Neural progenitor cell (in vitro differentiated cells): ENCODE results near the gene NEURL1B. TPM values are rescaled to one million over a fixed set of nuclear protein-coding genes. Genes with fewer than 3 reads are reported as not detected.

ENCODE experiments used
- DNase-seq: peaks from one replicate; pipeline ENCODE4 v3.0.0-alpha.2; 2016; ENCODE audit warnings: low spot score
- H2AFZ ChIP-seq: fragments of 200-600 bp; sonication (generic); replicated peaks from 2 replicates; pipeline ENCODE4 v1.6.1; 2016; ENCODE audit warnings: antibody characterized with exemption
- H3F3A ChIP-seq: fragments of 200-600 bp; sonication (generic); 2 replicates; pipeline ENCODE4 v1.6.1; 2016; ENCODE audit warnings: antibody characterized with exemption, low read depth
- H3K27ac ChIP-seq: fragments of 200-600 bp; sonication (generic); 2 replicates; pipeline ENCODE4 v1.5.1; 2016; ENCODE audit warnings: mild to moderate bottlenecking
- H3K27me3 ChIP-seq: fragments of 200-600 bp; sonication (generic); 2 replicates; pipeline ENCODE4 v1.6.1; 2016; ENCODE audit warnings: mild to moderate bottlenecking, moderate library complexity
- H3K36me3 ChIP-seq: fragments of 200-600 bp; sonication (generic); 2 replicates; pipeline ENCODE4 v1.5.1; 2016
- H3K4me1 ChIP-seq: fragments of 200-600 bp; sonication (generic); 2 replicates; pipeline ENCODE4 v1.6.1; 2016; ENCODE audit warnings: mixed run types
- H3K4me2 ChIP-seq: fragments of 200-600 bp; sonication (generic); 2 replicates; pipeline ENCODE4 v1.6.1; 2016
- H3K4me3 ChIP-seq: fragments of 200-600 bp; sonication (generic); 2 replicates; pipeline ENCODE4 v1.5.1; 2016
- H3K79me2 ChIP-seq: fragments of 200-600 bp; sonication (generic); 2 replicates; pipeline ENCODE4 v1.6.1; 2016; ENCODE audit warnings: low read depth
- H3K9ac ChIP-seq: fragments of 200-600 bp; sonication (generic); 2 replicates; pipeline ENCODE4 v1.6.1; 2016
- H3K9me3 ChIP-seq: fragments of 200-600 bp; sonication (generic); 2 replicates; pipeline ENCODE4 v1.5.1; 2016; ENCODE audit warnings: low read depth
- H4K20me1 ChIP-seq: fragments of 200-600 bp; sonication (generic); 2 replicates; pipeline ENCODE4 v1.6.1; 2016; ENCODE audit warnings: low read depth
- H3K27ac Mint-ChIP-seq: 3 replicates; pipeline ENCODE4 v1.8.0; 2021; ENCODE audit warnings: mixed read lengths
- H3K27me3 Mint-ChIP-seq: 2 replicates; pipeline ENCODE4 v1.8.0; 2022; ENCODE audit warnings: low read depth, mild to moderate bottlenecking, inconsistent platforms, moderate library complexity, mixed read lengths; ENCODE audit not compliant: insufficient read depth
- H3K36me3 Mint-ChIP-seq: 3 replicates; pipeline ENCODE4 v1.8.0; 2021; ENCODE audit warnings: mixed read lengths
- H3K4me1 Mint-ChIP-seq: 3 replicates; pipeline ENCODE4 v1.8.0; 2021; ENCODE audit warnings: mixed read lengths
- H3K4me3 Mint-ChIP-seq: 3 replicates; pipeline ENCODE4 v1.8.0; 2021; ENCODE audit warnings: mild to moderate bottlenecking, moderate library complexity, mixed read lengths
- H3K9me3 Mint-ChIP-seq: 3 replicates; pipeline ENCODE4 v1.8.0; 2020; ENCODE audit warnings: mixed read lengths
- EZH2 ChIP-seq: fragments of 200-600 bp; sonication (generic); IDR thresholded peaks from 2 replicates; pipeline ENCODE4 v1.6.1; 2017; ENCODE audit warnings: antibody characterized with exemption, mild to moderate bottlenecking, moderate library complexity
- EZH2phosphoT487 ChIP-seq: fragments of 200-600 bp; sonication (generic); IDR thresholded peaks from 2 replicates; pipeline ENCODE4 v1.6.1; 2017; ENCODE audit warnings: antibody characterized with exemption
- total RNA-seq: library from RNA; depleted of rRNA; stranded (reverse); fragments of >200 nt; gene quantifications from 2 replicates; pipeline ENCODE4 v1.2.3, GENCODE V29; 2015; ENCODE audit warnings: low replicate concordance
- TF ChIP-seq, protein P1 (sequence below): fragments of 200-600 bp; sonication (generic); IDR thresholded peaks from 2 replicates; pipeline ENCODE4 v1.5.1; 2017; ENCODE audit warnings: antibody characterized with exemption, mild to moderate bottlenecking

NEURL1B gene
- total RNA-seq, 1 donor from 2014 or later, result 12.1 TPM

DNA sequence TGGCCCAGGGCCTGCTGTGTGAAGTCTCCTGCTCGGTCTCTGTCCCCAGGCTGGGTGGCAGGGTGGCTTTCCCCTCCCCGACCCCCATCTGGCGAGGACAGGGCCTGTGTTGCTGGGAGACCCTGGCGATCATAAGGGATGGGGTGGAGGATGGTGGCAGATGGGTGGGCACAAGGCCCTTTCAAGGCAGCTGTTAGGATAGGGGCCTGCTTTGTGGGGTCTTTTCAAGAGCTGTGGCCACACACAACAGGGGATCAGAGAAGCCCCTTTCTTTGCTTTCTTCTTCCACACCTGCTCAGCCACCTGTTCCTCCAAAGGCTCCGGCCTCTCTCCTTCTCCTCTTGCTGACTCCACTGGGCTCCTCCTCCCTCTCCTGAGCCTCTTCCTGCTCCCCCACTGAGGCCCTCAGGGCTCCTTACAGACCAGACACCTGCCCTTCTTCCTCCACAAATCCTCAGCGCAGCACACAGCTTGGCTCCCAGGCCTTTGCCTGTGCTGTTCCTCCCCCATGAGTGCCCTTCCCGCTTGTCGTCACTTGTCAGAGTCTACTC is 15.0 kb upstream of the NEURL1B start:
- Mint-ChIP-seq H3K9me3 (no peaks in the 10 kb centered on the region), H3K27ac (peak overlapping the region; percentile 12), H3K27me3 (peaks cover 8% of the 10 kb centered on the region), H3K4me3 (peak overlapping the region; percentile 34), H3K36me3 (no peaks in the 10 kb centered on the region), H3K4me1 (peaks cover 43% of the 10 kb centered on the region)
- TF ChIP-seq EZH2phosphoT487 (no peak), EZH2 (no peak)
- TF ChIP-seq, protein P1, sequence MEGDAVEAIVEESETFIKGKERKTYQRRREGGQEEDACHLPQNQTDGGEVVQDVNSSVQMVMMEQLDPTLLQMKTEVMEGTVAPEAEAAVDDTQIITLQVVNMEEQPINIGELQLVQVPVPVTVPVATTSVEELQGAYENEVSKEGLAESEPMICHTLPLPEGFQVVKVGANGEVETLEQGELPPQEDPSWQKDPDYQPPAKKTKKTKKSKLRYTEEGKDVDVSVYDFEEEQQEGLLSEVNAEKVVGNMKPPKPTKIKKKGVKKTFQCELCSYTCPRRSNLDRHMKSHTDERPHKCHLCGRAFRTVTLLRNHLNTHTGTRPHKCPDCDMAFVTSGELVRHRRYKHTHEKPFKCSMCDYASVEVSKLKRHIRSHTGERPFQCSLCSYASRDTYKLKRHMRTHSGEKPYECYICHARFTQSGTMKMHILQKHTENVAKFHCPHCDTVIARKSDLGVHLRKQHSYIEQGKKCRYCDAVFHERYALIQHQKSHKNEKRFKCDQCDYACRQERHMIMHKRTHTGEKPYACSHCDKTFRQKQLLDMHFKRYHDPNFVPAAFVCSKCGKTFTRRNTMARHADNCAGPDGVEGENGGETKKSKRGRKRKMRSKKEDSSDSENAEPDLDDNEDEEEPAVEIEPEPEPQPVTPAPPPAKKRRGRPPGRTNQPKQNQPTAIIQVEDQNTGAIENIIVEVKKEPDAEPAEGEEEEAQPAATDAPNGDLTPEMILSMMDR, result no peak
- Histone ChIP-seq H2AFZ (no peak overlapping the region), H4K20me1 (no peaks in the 10 kb centered on the region), H3K9ac (no peak overlapping the region), H3F3A (peaks cover 5% of the 10 kb centered on the region), H3K4me1 (peaks cover 12% of the 10 kb centered on the region), H3K9me3 (no peaks in the 10 kb centered on the region), H3K36me3 (no peaks in the 10 kb centered on the region), H3K4me2 (no peak overlapping the region), H3K79me2 (no peaks in the 10 kb centered on the region), H3K27ac (no peak overlapping the region), H3K27me3 (no peaks in the 10 kb centered on the region), H3K4me3 (no peak overlapping the region)
- peak; percentile 32 for DNase-seq

DNA sequence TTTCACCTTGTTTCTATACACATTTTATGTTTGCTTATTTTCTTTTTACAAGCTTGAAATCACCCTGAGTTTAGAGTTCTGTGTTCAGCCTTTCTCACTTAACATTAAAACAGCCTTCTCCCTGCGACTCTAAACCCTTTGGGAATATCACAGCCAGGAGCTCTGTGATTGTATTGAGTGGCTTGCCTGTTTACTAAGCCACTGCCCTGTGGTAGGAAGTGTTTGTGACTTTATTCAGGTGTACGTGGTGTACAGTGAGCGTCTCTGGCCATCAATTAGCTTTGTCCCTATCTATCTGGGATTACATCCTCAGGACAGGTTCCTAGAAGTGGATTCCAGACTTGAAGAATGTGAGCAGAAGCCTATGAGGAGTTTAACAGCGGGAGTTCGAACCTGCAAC is 11.0 kb upstream of the NEURL1B start:
- no peaks in the 10 kb centered on the region for H4K20me1 ChIP-seq
- H3K27ac Mint-ChIP-seq, result peak overlapping the region; percentile 25

GRCh38 chr5:172630482-172630881 is 10.6 kb upstream of the NEURL1B start:
- Histone ChIP-seq H2AFZ (peak overlapping the region; percentile 57), H3K27ac (no peak overlapping the region), H3K4me3 (no peak overlapping the region), H3K27me3 (no peaks in the 10 kb centered on the region), H3K9me3 (no peaks in the 10 kb centered on the region), H3K9ac (no peak overlapping the region), H3F3A (peaks cover 5% of the 10 kb centered on the region), H4K20me1 (no peaks in the 10 kb centered on the region), H3K4me2 (no peak overlapping the region), H3K36me3 (no peaks in the 10 kb centered on the region), H3K4me1 (peaks cover 12% of the 10 kb centered on the region), H3K79me2 (no peaks in the 10 kb centered on the region)
- H3K4me1 Mint-ChIP-seq, result peaks cover 16% of the 10 kb centered on the region
- no peak overlapping the region for H3K4me3 Mint-ChIP-seq
- peaks cover 9% of the 10 kb centered on the region for H3K27me3 Mint-ChIP-seq
- no peaks in the 10 kb centered on the region for H3K36me3 Mint-ChIP-seq
- TF ChIP-seq EZH2phosphoT487, result no peak
- no peak for TF ChIP-seq EZH2
- TF ChIP-seq, protein P1, result no peak
- H3K27ac Mint-ChIP-seq, result no peak overlapping the region
- DNase-seq, result no peak
- H3K9me3 Mint-ChIP-seq, result no peaks in the 10 kb centered on the region

More for the DNA sequence above, 11.0 kb upstream of the NEURL1B start:
- Histone ChIP-seq H3K27me3 (no peaks in the 10 kb centered on the region), H3K27ac (no peak overlapping the region), H3K4me1 (peaks cover 12% of the 10 kb centered on the region), H3K4me2 (no peak overlapping the region), H3K9ac (no peak overlapping the region), H3K36me3 (no peaks in the 10 kb centered on the region), H3K79me2 (no peaks in the 10 kb centered on the region), H3K4me3 (no peak overlapping the region), H3F3A (peaks cover 5% of the 10 kb centered on the region), H2AFZ (no peak overlapping the region), H3K9me3 (no peaks in the 10 kb centered on the region)
- no peak for DNase-seq
- no peaks in the 10 kb centered on the region for H3K36me3 Mint-ChIP-seq
- peaks cover 20% of the 10 kb centered on the region for H3K4me1 Mint-ChIP-seq
- H3K4me3 Mint-ChIP-seq, result no peak overlapping the region
- no peaks in the 10 kb centered on the region for H3K9me3 Mint-ChIP-seq
- TF ChIP-seq, protein P1, result no peak
- TF ChIP-seq EZH2, result no peak
- no peak for TF ChIP-seq EZH2phosphoT487
- peaks cover 9% of the 10 kb centered on the region for H3K27me3 Mint-ChIP-seq
